ENCODE data around the gene SCAND1. TPM values are rescaled to one million over a fixed set of nuclear protein-coding genes. Genes with fewer than 3 reads are reported as not detected.
A peak's percentile ranks its signal among the peaks of the same experiment; 100 is the strongest.

SCAND1 gene
- total RNA-seq, 1 donor from 2014 or later, result 97.8 TPM

DNA sequence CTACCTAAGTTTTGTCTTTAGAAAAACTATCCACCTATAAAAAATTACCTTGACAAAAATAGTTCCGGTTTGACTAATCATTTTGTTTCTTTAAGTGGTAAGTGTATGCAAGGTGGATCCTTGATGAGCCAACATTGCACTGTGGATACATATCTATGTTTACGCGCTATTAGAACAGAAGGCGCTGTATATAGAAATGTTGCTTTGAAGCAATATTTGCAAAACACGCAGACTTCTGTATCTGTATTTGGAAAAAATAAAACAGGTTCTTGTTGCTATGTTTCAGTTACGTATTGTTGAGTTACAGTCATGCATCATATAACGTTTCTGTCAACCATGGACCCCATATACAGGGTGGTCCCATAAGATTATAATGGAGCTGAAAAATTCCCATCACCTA, 4.2 kb downstream of the SCAND1 start:
- H3K4me1 Mint-ChIP-seq (ENCODE audit: low read depth, unreplicated experiment), result peaks cover 5% of the 10 kb centered on the region
- no peak for DNase-seq
- no peak overlapping the region for H3K27ac Mint-ChIP-seq (ENCODE audit: unreplicated experiment)
- TF ChIP-seq, protein P1, sequence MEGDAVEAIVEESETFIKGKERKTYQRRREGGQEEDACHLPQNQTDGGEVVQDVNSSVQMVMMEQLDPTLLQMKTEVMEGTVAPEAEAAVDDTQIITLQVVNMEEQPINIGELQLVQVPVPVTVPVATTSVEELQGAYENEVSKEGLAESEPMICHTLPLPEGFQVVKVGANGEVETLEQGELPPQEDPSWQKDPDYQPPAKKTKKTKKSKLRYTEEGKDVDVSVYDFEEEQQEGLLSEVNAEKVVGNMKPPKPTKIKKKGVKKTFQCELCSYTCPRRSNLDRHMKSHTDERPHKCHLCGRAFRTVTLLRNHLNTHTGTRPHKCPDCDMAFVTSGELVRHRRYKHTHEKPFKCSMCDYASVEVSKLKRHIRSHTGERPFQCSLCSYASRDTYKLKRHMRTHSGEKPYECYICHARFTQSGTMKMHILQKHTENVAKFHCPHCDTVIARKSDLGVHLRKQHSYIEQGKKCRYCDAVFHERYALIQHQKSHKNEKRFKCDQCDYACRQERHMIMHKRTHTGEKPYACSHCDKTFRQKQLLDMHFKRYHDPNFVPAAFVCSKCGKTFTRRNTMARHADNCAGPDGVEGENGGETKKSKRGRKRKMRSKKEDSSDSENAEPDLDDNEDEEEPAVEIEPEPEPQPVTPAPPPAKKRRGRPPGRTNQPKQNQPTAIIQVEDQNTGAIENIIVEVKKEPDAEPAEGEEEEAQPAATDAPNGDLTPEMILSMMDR (IDR thresholded peaks at IDR 0.05; ENCODE audit: partially characterized antibody, unreplicated experiment), result no peak
- H3K36me3 Mint-ChIP-seq (ENCODE audit: unreplicated experiment), result no peaks in the 10 kb centered on the region
- peaks cover 7% of the 10 kb centered on the region for H3K9me3 Mint-ChIP-seq (ENCODE audit: unreplicated experiment)
- H3K4me3 Mint-ChIP-seq (ENCODE audit: unreplicated experiment), result no peak overlapping the region
- peaks cover 8% of the 10 kb centered on the region for H3K27me3 Mint-ChIP-seq (ENCODE audit: unreplicated experiment)

DNA sequence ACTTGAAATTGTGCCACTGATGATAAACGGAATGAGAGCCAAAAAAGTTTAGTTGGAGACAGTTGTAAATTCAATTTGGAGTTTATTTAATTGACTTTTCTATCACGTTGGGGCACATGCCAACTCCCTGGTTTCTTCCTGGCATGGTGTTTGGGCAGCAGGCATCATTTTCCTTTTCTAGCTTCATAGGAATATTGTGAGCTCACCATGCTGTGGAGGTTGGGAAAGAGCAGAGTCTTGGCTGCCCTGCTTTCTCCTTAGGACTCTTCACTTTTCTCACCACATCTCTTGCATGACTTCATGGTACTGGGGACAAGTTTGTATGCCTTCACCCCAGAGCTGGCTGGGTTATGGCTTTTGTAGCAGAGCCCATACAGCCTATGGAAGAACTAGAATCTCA, 6.4 kb downstream of the SCAND1 start:
- H3K9me3 Mint-ChIP-seq (ENCODE audit: unreplicated experiment), result peaks cover 3% of the 10 kb centered on the region
- no peaks in the 10 kb centered on the region for H3K36me3 Mint-ChIP-seq (ENCODE audit: unreplicated experiment)
- H3K27me3 Mint-ChIP-seq (ENCODE audit: unreplicated experiment), result peaks cover 3% of the 10 kb centered on the region
- H3K4me3 Mint-ChIP-seq (ENCODE audit: unreplicated experiment), result no peak overlapping the region
- no peak overlapping the region for H3K27ac Mint-ChIP-seq (ENCODE audit: unreplicated experiment)
- H3K4me1 Mint-ChIP-seq (ENCODE audit: low read depth, unreplicated experiment), result peaks cover 5% of the 10 kb centered on the region
- DNase-seq, result no peak
- TF ChIP-seq, protein P1 (IDR thresholded peaks at IDR 0.05; ENCODE audit: partially characterized antibody, unreplicated experiment), result no peak

DNA sequence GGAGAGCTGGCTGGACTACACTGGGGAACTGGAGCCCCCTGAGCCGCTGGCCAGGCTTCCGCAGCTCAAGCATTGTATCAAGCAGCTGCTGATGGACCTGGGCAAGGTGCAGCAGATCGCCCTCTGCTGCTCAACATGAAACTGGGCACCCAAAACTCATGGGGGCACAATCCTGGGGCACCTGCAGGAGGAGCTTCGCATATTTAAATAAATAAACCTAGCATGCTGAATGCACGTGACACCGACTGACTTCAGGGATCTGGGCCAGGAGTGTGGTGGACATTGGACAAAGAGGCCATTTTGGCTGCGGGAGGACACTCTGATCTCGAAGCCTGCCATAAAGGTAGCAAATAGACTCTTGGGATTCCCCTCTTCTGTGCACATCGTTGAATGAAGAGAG, 6.8 kb downstream of the SCAND1 start:
- TF ChIP-seq, protein P1 (IDR thresholded peaks at IDR 0.05; ENCODE audit: partially characterized antibody, unreplicated experiment), result peak; percentile 27
- Mint-ChIP-seq H3K9me3 (ENCODE audit: unreplicated experiment) (peaks cover 3% of the 10 kb centered on the region), H3K27me3 (ENCODE audit: unreplicated experiment) (peaks cover 3% of the 10 kb centered on the region), H3K36me3 (ENCODE audit: unreplicated experiment) (no peaks in the 10 kb centered on the region), H3K27ac (ENCODE audit: unreplicated experiment) (peak overlapping the region; percentile 13), H3K4me3 (ENCODE audit: unreplicated experiment) (no peak overlapping the region), H3K4me1 (ENCODE audit: low read depth, unreplicated experiment) (peaks cover under 1% of the 10 kb centered on the region)
- peak; percentile 21 for DNase-seq

DNA sequence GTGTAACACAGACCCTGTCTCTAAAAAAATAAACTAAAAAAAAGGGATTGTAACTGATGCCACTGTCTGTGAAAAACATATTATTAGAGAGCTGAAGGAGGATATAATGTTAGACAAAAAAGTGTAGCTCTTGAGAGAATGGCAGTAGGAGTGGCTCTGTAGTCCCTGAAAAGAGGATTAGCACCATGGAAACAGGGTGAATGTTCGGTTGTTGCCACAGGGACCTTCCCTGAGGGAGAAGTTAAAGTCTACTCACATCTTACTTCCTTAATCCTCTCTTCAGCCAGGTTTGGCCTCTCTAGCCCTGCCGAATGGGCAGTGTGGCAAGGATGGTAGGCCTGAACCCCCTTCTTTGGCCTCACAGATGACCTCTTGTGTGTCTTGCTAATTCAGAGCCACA, 12.1 kb downstream of the SCAND1 start:
- Mint-ChIP-seq H3K36me3 (ENCODE audit: unreplicated experiment) (no peaks in the 10 kb centered on the region), H3K27me3 (ENCODE audit: unreplicated experiment) (peaks cover 3% of the 10 kb centered on the region), H3K9me3 (ENCODE audit: unreplicated experiment) (peaks cover 3% of the 10 kb centered on the region), H3K4me1 (ENCODE audit: low read depth, unreplicated experiment) (no peaks in the 10 kb centered on the region), H3K27ac (ENCODE audit: unreplicated experiment) (no peak overlapping the region), H3K4me3 (ENCODE audit: unreplicated experiment) (no peak overlapping the region)
- TF ChIP-seq, protein P1 (IDR thresholded peaks at IDR 0.05; ENCODE audit: partially characterized antibody, unreplicated experiment), result no peak
- no peak for DNase-seq

DNA sequence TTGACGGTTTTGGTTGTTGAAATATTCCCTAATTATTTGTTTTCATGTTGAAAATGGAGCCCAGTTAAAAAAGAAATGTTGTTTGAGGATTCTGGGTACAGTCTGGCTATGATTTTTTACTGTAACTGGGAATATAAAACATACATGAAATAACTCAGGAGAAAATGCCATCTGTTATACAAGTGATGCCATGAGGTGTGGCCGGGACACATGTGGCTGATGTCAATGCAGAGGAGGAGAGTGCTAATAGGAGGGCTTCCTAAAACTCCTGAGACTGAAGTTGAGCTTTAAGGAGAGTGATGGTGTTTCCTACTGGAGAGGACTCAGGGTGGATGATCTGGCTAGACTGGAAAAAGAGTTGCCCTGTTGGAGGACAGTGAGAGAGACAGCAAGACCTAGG, 12.7 kb downstream of the SCAND1 start:
- TF ChIP-seq, protein P1 (IDR thresholded peaks at IDR 0.05; ENCODE audit: partially characterized antibody, unreplicated experiment), result no peak
- peaks cover 4% of the 10 kb centered on the region for H3K9me3 Mint-ChIP-seq (ENCODE audit: unreplicated experiment)
- no peak overlapping the region for H3K27ac Mint-ChIP-seq (ENCODE audit: unreplicated experiment)
- no peaks in the 10 kb centered on the region for H3K4me1 Mint-ChIP-seq (ENCODE audit: low read depth, unreplicated experiment)
- no peak for DNase-seq
- peaks cover 3% of the 10 kb centered on the region for H3K27me3 Mint-ChIP-seq (ENCODE audit: unreplicated experiment)
- no peaks in the 10 kb centered on the region for H3K36me3 Mint-ChIP-seq (ENCODE audit: unreplicated experiment)
- no peak overlapping the region for H3K4me3 Mint-ChIP-seq (ENCODE audit: unreplicated experiment)

All from glutamatergic neuron (in vitro differentiated cells).